ENCODE results near the gene PAX1.

PAX1 gene

GRCh38 chr20:21706261-21707195 is 1.1 kb downstream of the PAX1 start:
- H3K27me3 ChIP-seq (ENCODE audit: control insufficient read depth, insufficient read depth, low read length) = peaks cover 56% of the 10 kb centered on the region
- no peak overlapping the region for H3K4me3 ChIP-seq (ENCODE audit: low read length)
- H3K36me3 ChIP-seq (ENCODE audit: control insufficient read depth, insufficient read depth, low read length) = no peaks in the 10 kb centered on the region
- H3K27ac ChIP-seq (ENCODE audit: low read depth, low read length) = no peak overlapping the region
- peaks cover 3% of the 10 kb centered on the region for H3K4me1 ChIP-seq (ENCODE audit: control insufficient read depth, insufficient read depth, low read length)
- H3K9ac ChIP-seq (ENCODE audit: low read length) = no peak overlapping the region

GRCh38 chr20:21707267-21707666 is 1.8 kb downstream of the PAX1 start:
- Histone ChIP-seq H3K4me3 (ENCODE audit: low read length) (no peak overlapping the region), H3K9ac (ENCODE audit: low read length) (no peak overlapping the region), H3K27ac (ENCODE audit: low read depth, low read length) (no peak overlapping the region), H3K27me3 (ENCODE audit: control insufficient read depth, insufficient read depth, low read length) (peaks cover 55% of the 10 kb centered on the region), H3K4me1 (ENCODE audit: control insufficient read depth, insufficient read depth, low read length) (peaks cover 3% of the 10 kb centered on the region), H3K36me3 (ENCODE audit: control insufficient read depth, insufficient read depth, low read length) (no peaks in the 10 kb centered on the region)

DNA sequence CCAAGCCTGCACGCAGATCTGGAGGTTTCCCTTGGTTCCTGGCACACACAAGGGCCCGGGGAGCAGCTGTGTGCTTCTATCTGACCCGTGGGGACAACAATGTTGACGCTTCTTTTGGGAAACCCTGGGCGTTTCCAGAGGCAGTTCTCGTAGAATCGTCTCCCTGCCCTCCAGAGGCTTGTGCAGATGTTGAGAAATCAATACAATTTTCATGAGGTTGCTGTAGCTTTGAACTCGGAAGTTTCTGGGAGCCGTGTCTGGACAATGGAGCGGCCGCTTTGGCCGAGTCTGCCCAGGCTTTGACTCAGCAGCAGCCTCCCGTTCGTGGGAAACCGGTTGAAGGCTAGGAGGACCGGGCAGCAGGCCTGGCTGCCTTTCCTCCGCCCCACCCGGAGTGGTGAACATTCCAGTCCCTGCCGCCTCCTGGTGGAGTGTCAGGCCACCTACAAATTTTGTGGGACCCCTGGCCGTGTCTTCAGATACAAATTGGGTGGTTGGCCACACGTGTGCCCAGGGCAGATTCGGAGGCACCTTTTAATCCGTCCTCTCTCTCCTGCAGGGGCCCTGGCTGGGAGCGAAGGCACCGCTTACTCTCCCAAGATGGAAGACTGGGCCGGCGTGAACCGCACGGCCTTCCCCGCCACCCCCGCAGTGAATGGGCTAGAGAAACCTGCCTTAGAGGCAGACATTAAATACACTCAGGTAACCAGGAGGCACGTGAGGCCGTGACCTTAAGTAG is 2.7 kb downstream of the PAX1 start:
- H3K27ac ChIP-seq (ENCODE audit: low read depth, low read length) = no peak overlapping the region
- peaks cover 47% of the 10 kb centered on the region for H3K27me3 ChIP-seq (ENCODE audit: control insufficient read depth, insufficient read depth, low read length)
- H3K9ac ChIP-seq (ENCODE audit: low read length) = no peak overlapping the region
- H3K36me3 ChIP-seq (ENCODE audit: control insufficient read depth, insufficient read depth, low read length) = no peaks in the 10 kb centered on the region
- H3K4me1 ChIP-seq (ENCODE audit: control insufficient read depth, insufficient read depth, low read length) = peaks cover 2% of the 10 kb centered on the region
- H3K4me3 ChIP-seq (ENCODE audit: low read length) = no peak overlapping the region

GRCh38 chr20:21708738-21709534 is 3.5 kb downstream of the PAX1 start:
- peaks cover 41% of the 10 kb centered on the region for H3K27me3 ChIP-seq (ENCODE audit: control insufficient read depth, insufficient read depth, low read length)
- H3K4me1 ChIP-seq (ENCODE audit: control insufficient read depth, insufficient read depth, low read length) = no peaks in the 10 kb centered on the region
- H3K9ac ChIP-seq (ENCODE audit: low read length) = no peak overlapping the region
- no peak overlapping the region for H3K27ac ChIP-seq (ENCODE audit: low read depth, low read length)
- H3K4me3 ChIP-seq (ENCODE audit: low read length) = no peak overlapping the region
- no peaks in the 10 kb centered on the region for H3K36me3 ChIP-seq (ENCODE audit: control insufficient read depth, insufficient read depth, low read length)

DNA sequence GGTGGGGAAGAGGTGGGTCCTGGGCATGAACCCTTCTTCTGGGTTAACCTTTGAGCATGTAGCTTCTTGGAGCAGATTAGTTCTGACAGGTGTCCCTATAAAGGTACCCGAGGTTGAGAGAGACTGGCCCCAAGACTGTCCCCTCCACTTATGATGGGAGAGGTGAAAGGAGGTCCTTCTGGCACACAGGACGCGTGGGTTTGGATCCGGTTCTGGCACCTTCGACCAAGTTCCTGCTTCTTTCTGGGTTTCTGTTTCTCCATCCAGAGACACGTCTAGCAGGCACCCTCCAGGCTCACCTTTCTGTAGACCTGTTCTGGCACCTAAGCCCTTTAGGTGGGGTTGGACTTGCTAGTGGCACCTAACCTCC is 4.1 kb downstream of the PAX1 start:
- Histone ChIP-seq H3K9ac (ENCODE audit: low read length) (no peak overlapping the region), H3K4me3 (ENCODE audit: low read length) (no peak overlapping the region)

DNA sequence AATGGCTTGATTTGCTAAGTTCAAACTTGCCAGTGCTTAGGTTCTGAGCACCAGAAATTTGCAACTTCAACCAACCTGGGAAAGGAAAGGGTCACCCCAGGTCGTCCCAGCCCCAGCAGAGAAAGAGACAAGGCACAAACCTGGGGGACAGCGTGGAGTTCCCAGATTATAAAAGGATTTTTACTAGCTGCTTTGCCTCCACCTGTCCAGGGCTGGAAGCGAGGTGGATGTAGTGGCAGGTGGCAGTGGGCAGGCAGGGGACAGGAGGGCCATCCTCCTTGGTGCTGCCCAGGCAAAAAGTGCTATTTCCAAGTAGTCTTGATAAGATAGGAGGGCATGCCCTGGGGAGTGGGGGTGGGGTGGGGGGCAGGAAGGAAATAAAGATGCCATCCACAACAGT is 4.9 kb downstream of the PAX1 start:
- H3K4me3 ChIP-seq (ENCODE audit: low read length) = no peak overlapping the region
- H3K27ac ChIP-seq (ENCODE audit: low read depth, low read length) = no peak overlapping the region
- H3K4me1 ChIP-seq (ENCODE audit: control insufficient read depth, insufficient read depth, low read length) = no peaks in the 10 kb centered on the region
- H3K36me3 ChIP-seq (ENCODE audit: control insufficient read depth, insufficient read depth, low read length) = no peaks in the 10 kb centered on the region
- peaks cover 35% of the 10 kb centered on the region for H3K27me3 ChIP-seq (ENCODE audit: control insufficient read depth, insufficient read depth, low read length)
- no peak overlapping the region for H3K9ac ChIP-seq (ENCODE audit: low read length)

More for the DNA sequence above, 4.1 kb downstream of the PAX1 start:
- Histone ChIP-seq H3K36me3 (ENCODE audit: control insufficient read depth, insufficient read depth, low read length) (no peaks in the 10 kb centered on the region), H3K27me3 (ENCODE audit: control insufficient read depth, insufficient read depth, low read length) (peaks cover 36% of the 10 kb centered on the region), H3K27ac (ENCODE audit: low read depth, low read length) (no peak overlapping the region), H3K4me1 (ENCODE audit: control insufficient read depth, insufficient read depth, low read length) (no peaks in the 10 kb centered on the region)

GRCh38 chr20:21710863-21711431 is 5.5 kb downstream of the PAX1 start:
- Histone ChIP-seq H3K27ac (ENCODE audit: low read depth, low read length) (no peak overlapping the region), H3K4me1 (ENCODE audit: control insufficient read depth, insufficient read depth, low read length) (no peaks in the 10 kb centered on the region), H3K9ac (ENCODE audit: low read length) (no peak overlapping the region), H3K27me3 (ENCODE audit: control insufficient read depth, insufficient read depth, low read length) (peaks cover 35% of the 10 kb centered on the region), H3K36me3 (ENCODE audit: control insufficient read depth, insufficient read depth, low read length) (no peaks in the 10 kb centered on the region), H3K4me3 (ENCODE audit: low read length) (no peak overlapping the region)

GRCh38 chr20:21712443-21713059 is 7.1 kb downstream of the PAX1 start:
- Histone ChIP-seq H3K27me3 (ENCODE audit: control insufficient read depth, insufficient read depth, low read length) (peaks cover 21% of the 10 kb centered on the region), H3K4me3 (ENCODE audit: low read length) (no peak overlapping the region), H3K4me1 (ENCODE audit: control insufficient read depth, insufficient read depth, low read length) (no peaks in the 10 kb centered on the region), H3K36me3 (ENCODE audit: control insufficient read depth, insufficient read depth, low read length) (no peaks in the 10 kb centered on the region), H3K9ac (ENCODE audit: low read length) (no peak overlapping the region), H3K27ac (ENCODE audit: low read depth, low read length) (no peak overlapping the region)

DNA sequence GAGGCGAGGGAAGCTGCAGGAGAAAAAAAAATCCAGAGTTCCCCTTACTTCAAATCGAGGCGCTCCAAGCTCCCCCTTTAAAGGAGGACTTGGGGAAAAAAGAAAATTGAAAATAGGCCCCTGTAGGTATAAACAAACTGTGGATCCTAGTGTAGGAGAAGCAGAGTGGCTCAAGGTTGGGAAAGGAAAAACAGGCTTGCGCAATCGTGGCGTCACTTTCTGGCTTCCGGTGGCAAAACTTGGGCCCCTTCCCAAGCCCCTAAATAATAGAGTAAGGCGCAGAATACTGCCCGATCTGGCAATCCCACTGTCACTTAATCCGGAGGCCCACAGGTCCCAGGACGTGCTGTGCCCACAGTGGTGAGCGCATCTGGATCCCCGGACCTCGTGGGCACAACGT is 8.0 kb downstream of the PAX1 start:
- Histone ChIP-seq H3K4me3 (ENCODE audit: low read length) (no peak overlapping the region), H3K9ac (ENCODE audit: low read length) (no peak overlapping the region), H3K4me1 (ENCODE audit: control insufficient read depth, insufficient read depth, low read length) (no peaks in the 10 kb centered on the region), H3K27ac (ENCODE audit: low read depth, low read length) (no peak overlapping the region), H3K27me3 (ENCODE audit: control insufficient read depth, insufficient read depth, low read length) (peaks cover 13% of the 10 kb centered on the region), H3K36me3 (ENCODE audit: control insufficient read depth, insufficient read depth, low read length) (no peaks in the 10 kb centered on the region)

- Histone ChIP-seq H3K27ac (ENCODE audit: low read depth, low read length) (no peak overlapping the region), H3K36me3 (ENCODE audit: control insufficient read depth, insufficient read depth, low read length) (no peaks in the 10 kb centered on the region), H3K4me1 (ENCODE audit: control insufficient read depth, insufficient read depth, low read length) (no peaks in the 10 kb centered on the region), H3K9ac (ENCODE audit: low read length) (no peak overlapping the region), H3K4me3 (ENCODE audit: low read length) (no peak overlapping the region), H3K27me3 (ENCODE audit: control insufficient read depth, insufficient read depth, low read length) (peaks cover 9% of the 10 kb centered on the region)
Observed at GRCh38 chr20:21713901-21714296, 8.4 kb downstream of the PAX1 start.

- no peak overlapping the region for H3K9ac ChIP-seq (ENCODE audit: low read length)
- peaks cover 5% of the 10 kb centered on the region for H3K27me3 ChIP-seq (ENCODE audit: control insufficient read depth, insufficient read depth, low read length)
Observed at GRCh38 chr20:21714297-21715192, 9.1 kb downstream of the PAX1 start.

More at GRCh38 chr20:21714297-21715192, 9.1 kb downstream of the PAX1 start:
- Histone ChIP-seq H3K27ac (ENCODE audit: low read depth, low read length) (no peak overlapping the region), H3K4me3 (ENCODE audit: low read length) (no peak overlapping the region), H3K4me1 (ENCODE audit: control insufficient read depth, insufficient read depth, low read length) (no peaks in the 10 kb centered on the region), H3K36me3 (ENCODE audit: control insufficient read depth, insufficient read depth, low read length) (no peaks in the 10 kb centered on the region)

Data from rectal smooth muscle tissue (tissue), 1 donor.